T-helper 2 cell treated with Interferon-gamma antibody and Interleukin-4, amounts not matched to agents 100 ng/mL and 5 ng/mL, for 36 hours (primary cell): ENCODE data around the gene OR4F6. TPM values are rescaled to one million over a fixed set of nuclear protein-coding genes. Genes with fewer than 3 reads are reported as not detected.
"Not testable (repeated sequence)": the region's sequence is repeated elsewhere in the genome, so short reads cannot be mapped to it uniquely, and the experiment has no call there.

Experiments
- intact Hi-C: fragments of 100-400 bp; cut with micrococcal nuclease; formaldehyde crosslinking; loops from one replicate; pipeline ENCODE4 v1.15.1; 2023
- total RNA-seq: library from RNA; stranded (reverse); gene quantifications from 2 replicates; pipeline ENCODE4 v1.2.3, GENCODE V29; 2022

The OR4F6 gene
- not detected in 2 replicates for total RNA-seq

- intact Hi-C loops = no loop called here
These were observed at the start of gene OR4F6 for GRCh38 chr15:101803209-101803608. OR4F6 (plus strand) TSS chr15:101803509; CDS start chr15:101805720, 2,211 bp downstream.

GRCh38 chr15:101764669-101765339 lies 38.5 kb upstream of the OR4F6 start:
- intact Hi-C loops = not testable (repeated sequence)

GRCh38 chr15:101765340-101765671 lies 38.0 kb upstream of the OR4F6 start:
- intact Hi-C loops = not testable (repeated sequence)

- intact Hi-C loops = no loop called here
These were observed 37.4 kb upstream of the OR4F6 start for GRCh38 chr15:101765772-101766456.

GRCh38 chr15:101767083-101767640 lies 36.1 kb upstream of the OR4F6 start:
- intact Hi-C loops = not testable (repeated sequence)

GRCh38 chr15:101772921-101773320 lies 30.4 kb upstream of the OR4F6 start:
- intact Hi-C loops = no loop called here

GRCh38 chr15:101773496-101774100 lies 29.7 kb upstream of the OR4F6 start:
- intact Hi-C loops = no loop called here

GRCh38 chr15:101775136-101775535 lies 28.2 kb upstream of the OR4F6 start:
- intact Hi-C loops = no loop called here

GRCh38 chr15:101778576-101778975 lies 24.7 kb upstream of the OR4F6 start:
- intact Hi-C loops = not testable (repeated sequence)

GRCh38 chr15:101780225-101780624 lies 23.1 kb upstream of the OR4F6 start:
- intact Hi-C loops = not testable (repeated sequence)

- intact Hi-C loops = no loop called here
These were observed 21.4 kb upstream of the OR4F6 start for GRCh38 chr15:101781928-101782327.

- intact Hi-C loops = no loop called here
These were observed 18.7 kb upstream of the OR4F6 start for GRCh38 chr15:101784644-101785043.

- intact Hi-C loops = not testable (repeated sequence)
These were observed 16.9 kb upstream of the OR4F6 start for GRCh38 chr15:101786422-101786821.

GRCh38 chr15:101788001-101788400 lies 15.3 kb upstream of the OR4F6 start:
- intact Hi-C loops = not testable (repeated sequence)

- intact Hi-C loops = not testable (repeated sequence)
These were observed 14.6 kb upstream of the OR4F6 start for GRCh38 chr15:101788503-101789269.

- intact Hi-C loops = not testable (repeated sequence)
These were observed 12.6 kb upstream of the OR4F6 start for GRCh38 chr15:101790748-101791147.

- intact Hi-C loops = not testable (repeated sequence)
These were observed 9.3 kb upstream of the OR4F6 start for GRCh38 chr15:101793981-101794380.

- intact Hi-C loops = no loop called here
These were observed 7.9 kb upstream of the OR4F6 start for GRCh38 chr15:101795455-101795854.

GRCh38 chr15:101799665-101800064 lies 3.6 kb upstream of the OR4F6 start:
- intact Hi-C loops = no loop called here

GRCh38 chr15:101801048-101801447 lies 2.3 kb upstream of the OR4F6 start:
- intact Hi-C loops = no loop called here

- intact Hi-C loops = no loop called here
These were observed 367 bp downstream of the OR4F6 start for GRCh38 chr15:101803676-101804075.

GRCh38 chr15:101804375-101804774 lies 1.1 kb downstream of the OR4F6 start:
- intact Hi-C loops = no loop called here
